ENCODE results near the gene SRSF12.

DNA sequence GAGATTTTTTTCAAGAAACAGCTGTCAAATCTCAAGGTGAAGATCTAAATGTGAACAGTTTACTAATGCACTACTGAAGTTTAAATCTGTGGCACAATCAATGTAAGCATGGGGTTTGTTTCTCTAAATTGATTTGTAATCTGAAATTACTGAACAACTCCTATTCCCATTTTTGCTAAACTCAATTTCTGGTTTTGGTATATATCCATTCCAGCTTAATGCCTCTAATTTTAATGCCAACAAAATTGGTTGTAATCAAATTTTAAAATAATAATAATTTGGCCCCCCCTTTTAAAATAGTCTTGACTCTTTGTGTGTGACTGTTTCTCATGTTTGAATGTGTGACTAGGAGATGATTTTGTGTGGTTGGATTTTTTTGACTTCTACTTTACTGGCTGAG is 33.3 kb downstream of the SRSF12 start:
- TF ChIP-seq, protein P1, sequence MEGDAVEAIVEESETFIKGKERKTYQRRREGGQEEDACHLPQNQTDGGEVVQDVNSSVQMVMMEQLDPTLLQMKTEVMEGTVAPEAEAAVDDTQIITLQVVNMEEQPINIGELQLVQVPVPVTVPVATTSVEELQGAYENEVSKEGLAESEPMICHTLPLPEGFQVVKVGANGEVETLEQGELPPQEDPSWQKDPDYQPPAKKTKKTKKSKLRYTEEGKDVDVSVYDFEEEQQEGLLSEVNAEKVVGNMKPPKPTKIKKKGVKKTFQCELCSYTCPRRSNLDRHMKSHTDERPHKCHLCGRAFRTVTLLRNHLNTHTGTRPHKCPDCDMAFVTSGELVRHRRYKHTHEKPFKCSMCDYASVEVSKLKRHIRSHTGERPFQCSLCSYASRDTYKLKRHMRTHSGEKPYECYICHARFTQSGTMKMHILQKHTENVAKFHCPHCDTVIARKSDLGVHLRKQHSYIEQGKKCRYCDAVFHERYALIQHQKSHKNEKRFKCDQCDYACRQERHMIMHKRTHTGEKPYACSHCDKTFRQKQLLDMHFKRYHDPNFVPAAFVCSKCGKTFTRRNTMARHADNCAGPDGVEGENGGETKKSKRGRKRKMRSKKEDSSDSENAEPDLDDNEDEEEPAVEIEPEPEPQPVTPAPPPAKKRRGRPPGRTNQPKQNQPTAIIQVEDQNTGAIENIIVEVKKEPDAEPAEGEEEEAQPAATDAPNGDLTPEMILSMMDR (conservative IDR thresholded peaks at IDR 0.05; ENCODE audit: low read length) = no peak
- TF ChIP-seq EZH2phosphoT487 (IDR thresholded peaks at IDR 0.05; ENCODE audit: borderline replicate concordance) = no peak
